ENCODE measurements around the gene MDK.

GRCh38 chr11:46350695-46351094 is 30.8 kb upstream of the MDK start:
- TF ChIP-seq, protein P1, sequence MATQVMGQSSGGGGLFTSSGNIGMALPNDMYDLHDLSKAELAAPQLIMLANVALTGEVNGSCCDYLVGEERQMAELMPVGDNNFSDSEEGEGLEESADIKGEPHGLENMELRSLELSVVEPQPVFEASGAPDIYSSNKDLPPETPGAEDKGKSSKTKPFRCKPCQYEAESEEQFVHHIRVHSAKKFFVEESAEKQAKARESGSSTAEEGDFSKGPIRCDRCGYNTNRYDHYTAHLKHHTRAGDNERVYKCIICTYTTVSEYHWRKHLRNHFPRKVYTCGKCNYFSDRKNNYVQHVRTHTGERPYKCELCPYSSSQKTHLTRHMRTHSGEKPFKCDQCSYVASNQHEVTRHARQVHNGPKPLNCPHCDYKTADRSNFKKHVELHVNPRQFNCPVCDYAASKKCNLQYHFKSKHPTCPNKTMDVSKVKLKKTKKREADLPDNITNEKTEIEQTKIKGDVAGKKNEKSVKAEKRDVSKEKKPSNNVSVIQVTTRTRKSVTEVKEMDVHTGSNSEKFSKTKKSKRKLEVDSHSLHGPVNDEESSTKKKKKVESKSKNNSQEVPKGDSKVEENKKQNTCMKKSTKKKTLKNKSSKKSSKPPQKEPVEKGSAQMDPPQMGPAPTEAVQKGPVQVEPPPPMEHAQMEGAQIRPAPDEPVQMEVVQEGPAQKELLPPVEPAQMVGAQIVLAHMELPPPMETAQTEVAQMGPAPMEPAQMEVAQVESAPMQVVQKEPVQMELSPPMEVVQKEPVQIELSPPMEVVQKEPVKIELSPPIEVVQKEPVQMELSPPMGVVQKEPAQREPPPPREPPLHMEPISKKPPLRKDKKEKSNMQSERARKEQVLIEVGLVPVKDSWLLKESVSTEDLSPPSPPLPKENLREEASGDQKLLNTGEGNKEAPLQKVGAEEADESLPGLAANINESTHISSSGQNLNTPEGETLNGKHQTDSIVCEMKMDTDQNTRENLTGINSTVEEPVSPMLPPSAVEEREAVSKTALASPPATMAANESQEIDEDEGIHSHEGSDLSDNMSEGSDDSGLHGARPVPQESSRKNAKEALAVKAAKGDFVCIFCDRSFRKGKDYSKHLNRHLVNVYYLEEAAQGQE (IDR thresholded peaks at IDR 0.05; ENCODE audit: insufficient read depth in 1 of 2, low read depth in 2 of 2, low read length in 2 of 2), result no peak
- no peak for TF ChIP-seq SIN3A (IDR thresholded peaks at IDR 0.05; ENCODE audit: borderline replicate concordance, insufficient read depth, low read length)
- TF ChIP-seq TAF1 (IDR thresholded peaks at IDR 0.05; ENCODE audit: borderline replicate concordance, insufficient read depth, low read length), result no peak
- no peak for TF ChIP-seq POLR2AphosphoS5 (IDR thresholded peaks at IDR 0.05; ENCODE audit: low read depth, low read length)
- no peak for TF ChIP-seq FOXP2 (optimal IDR thresholded peaks at IDR 0.05; ENCODE audit: borderline replicate concordance, extremely low read depth, extremely low read length, insufficient read depth)

All from PFSK-1 (cell line).